GM21528 (cell line): ENCODE results near the gene ST6GALNAC3.

Source experiments
- ATAC-seq: cut with Tn5 transposase; IDR thresholded peaks from one replicate; pipeline ENCODE4 v1.9.1; 2021; ENCODE audit warnings: mild to moderate bottlenecking, moderate library complexity; ENCODE audit not compliant: unreplicated experiment, low FRiP score

Gene ST6GALNAC3

GRCh38 chr1:76666499-76666898 lies 592.0 kb downstream of the ST6GALNAC3 start:
- ATAC-seq, result no peak

- no peak for ATAC-seq
These were observed 593.5 kb downstream of the ST6GALNAC3 start for GRCh38 chr1:76668046-76668445.

- ATAC-seq, result no peak
These were observed 594.6 kb downstream of the ST6GALNAC3 start for GRCh38 chr1:76669131-76669530.

GRCh38 chr1:76669624-76670315 lies 595.2 kb downstream of the ST6GALNAC3 start:
- no peak for ATAC-seq

GRCh38 chr1:76674689-76675210 lies 600.2 kb downstream of the ST6GALNAC3 start:
- ATAC-seq, result no peak

- no peak for ATAC-seq
These were observed 603.2 kb downstream of the ST6GALNAC3 start for GRCh38 chr1:76677416-76678405.

- no peak for ATAC-seq
These were observed 605.1 kb downstream of the ST6GALNAC3 start for GRCh38 chr1:76679534-76680152.

- no peak for ATAC-seq
These were observed 606.1 kb downstream of the ST6GALNAC3 start for GRCh38 chr1:76680651-76681050.

- no peak for ATAC-seq
These were observed 607.6 kb downstream of the ST6GALNAC3 start for GRCh38 chr1:76682138-76682537.
